Activated CD4-positive, CD25-positive, alpha-beta regulatory T cell treated with anti-CD3 and anti-CD28 coated beads, Interleukin-2, amount 50 U/mL, for 24 hours (primary cell): ENCODE data around the gene LRRC18.

ENCODE experiments used
- ATAC-seq, 2 donors: fragments of 150-1000 bp; cut with Tn5 transposase; one replicate each; pipeline ENCODE4 v1.10.0; 2021; ENCODE audit warnings: mild to moderate bottlenecking in 1 of 2, moderate library complexity in 1 of 2

LRRC18 gene

DNA sequence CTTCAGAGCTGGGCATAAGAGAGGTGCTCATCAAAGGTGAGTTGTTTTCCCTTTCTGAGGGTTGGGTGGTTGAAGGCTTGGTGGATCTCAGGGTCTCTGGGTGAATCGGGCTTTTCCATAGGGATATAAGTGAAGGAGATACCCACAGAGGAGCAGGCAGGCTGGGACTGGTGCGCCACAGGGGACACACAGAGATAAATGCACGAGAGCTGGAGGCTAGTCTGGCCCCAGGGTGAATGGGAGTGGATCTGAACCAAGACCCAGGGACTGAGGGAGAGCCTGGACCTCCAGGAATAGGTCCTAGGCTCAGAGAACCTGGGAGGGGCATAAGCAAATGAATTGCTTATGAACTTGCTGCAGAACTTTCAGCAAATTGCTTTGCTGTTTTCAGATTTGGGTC lies 61.5 kb downstream of the LRRC18 start:
- ATAC-seq, result no peak

DNA sequence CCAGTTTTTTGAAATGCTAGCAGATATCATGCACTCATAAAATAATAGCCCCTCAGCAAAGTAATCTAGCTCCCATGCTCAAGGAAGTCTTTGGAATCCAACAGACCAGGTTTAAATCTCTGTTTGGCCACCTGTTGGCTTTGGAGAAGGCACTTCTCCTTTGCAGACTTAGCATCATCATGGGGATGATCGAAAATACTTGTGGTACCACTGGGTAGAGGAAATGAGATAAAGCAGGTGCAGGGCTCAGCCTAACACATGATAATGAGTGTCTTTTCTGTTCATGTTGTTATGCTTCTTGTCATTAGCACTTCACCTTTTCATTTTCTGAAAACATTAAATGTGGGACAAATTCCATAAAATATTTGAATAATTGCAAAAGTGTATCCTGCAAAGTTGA lies 67.4 kb downstream of the LRRC18 start:
- ATAC-seq, result no peak
